H1 (cell line): ENCODE results near the gene C17orf113. TPM values are rescaled to one million over a fixed set of nuclear protein-coding genes. Genes with fewer than 3 reads are reported as not detected.

ENCODE experiments used
- CTCF ChIA-PET: fragments of 300-600 bp; sonication (Branson Sonifier 250); formaldehyde crosslinking; loops from one replicate; lab custom pipeline; 2021; ENCODE audit not compliant: partially characterized antibody; lab: Charles Lee
- POLR2A ChIA-PET: fragments of 300-600 bp; sonication (Branson Sonifier 250); formaldehyde crosslinking; loops from one replicate; lab custom pipeline; 2021; ENCODE audit warnings: inconsistent platforms; ENCODE audit not compliant: partially characterized antibody; lab: Charles Lee
- DNase-seq, 2 experiments: peaks; one replicate each; pipeline versions ENCODE4 v3.0.0 to v3.0.0-alpha.2; 2010 to 2022; ENCODE audit warnings: low spot score in 2 of 2, low read depth in 1 of 2, mixed read lengths in 1 of 2
- FAIRE-seq: peaks from 2 replicates; lab custom pipeline; 2011; peaks lifted over from hg19 to GRCh38; lab: Jason Lieb, UNC
- H2AFZ ChIP-seq: 2 replicates; pipeline ENCODE4 v1.8.1; 2012; ENCODE audit warnings: low read length, inconsistent platforms
- H2AK5ac ChIP-seq: 2 replicates; pipeline ENCODE4 v1.6.1; 2013; ENCODE audit warnings: low read depth, low read length
- H2BK120ac ChIP-seq: replicated peaks from 2 replicates; pipeline ENCODE3; 2013; ENCODE audit warnings: low read depth, low read length, inconsistent platforms
- H2BK12ac ChIP-seq: 2 replicates; pipeline ENCODE4 v1.6.1; 2013; ENCODE audit warnings: low read depth, low read length
- H2BK15ac ChIP-seq: 2 replicates; pipeline ENCODE4 v1.6.1; 2013; ENCODE audit warnings: low read length
- H2BK20ac ChIP-seq: 2 replicates; pipeline ENCODE4 v1.6.1; 2013; ENCODE audit warnings: low read length
- H2BK5ac ChIP-seq: 2 replicates; pipeline ENCODE4 v1.6.1; 2013; ENCODE audit warnings: low read depth, low read length
- H3K14ac ChIP-seq: 2 replicates; pipeline ENCODE4 v1.6.1; 2013; ENCODE audit warnings: inconsistent platforms; ENCODE audit not compliant: insufficient read length
- H3K18ac ChIP-seq: 2 replicates; pipeline ENCODE4 v1.6.1; 2013; ENCODE audit warnings: low read length; ENCODE audit errors: extremely low read depth
- H3K23ac ChIP-seq: 2 replicates; pipeline ENCODE4 v1.6.1; 2013; ENCODE audit warnings: inconsistent platforms; ENCODE audit not compliant: insufficient read length
- H3K23me2 ChIP-seq: 2 replicates; pipeline ENCODE4 v1.6.1; 2013; ENCODE audit warnings: low read depth, low read length
- H3K27ac ChIP-seq: 2 replicates; pipeline ENCODE4 v1.6.1; 2011; ENCODE audit warnings: low read depth, low read length, inconsistent platforms
- H3K27me3 ChIP-seq, 4 experiments: replicated peaks in 1 of 4; 1 replicate in 1 of 4; 2 replicates in 3 of 4; pipeline versions ENCODE4 v1.6.1 to v1.8.1; 2011 to 2013; ENCODE audit warnings: low read length in 3 of 4, mild to moderate bottlenecking in 3 of 4, inconsistent platforms in 2 of 4, mixed read lengths in 2 of 4, moderate library complexity in 1 of 4; ENCODE audit not compliant: control insufficient read depth in 3 of 4, insufficient read depth in 3 of 4; ENCODE audit errors: extremely low read depth in 1 of 4
- H3K36me3 ChIP-seq, 4 experiments: 2 replicates each; pipeline versions ENCODE4 v1.6.1 to v1.8.1; 2011 to 2013; ENCODE audit warnings: mild to moderate bottlenecking in 4 of 4, low read length in 3 of 4, moderate library complexity in 2 of 4, control low read depth in 1 of 4, inconsistent platforms in 1 of 4; ENCODE audit not compliant: insufficient read depth in 4 of 4, control insufficient read depth in 2 of 4
- H3K4ac ChIP-seq: replicated peaks from 2 replicates; pipeline ENCODE3; 2013; ENCODE audit warnings: low read length, low read depth, mixed read lengths, inconsistent platforms; ENCODE audit not compliant: insufficient read length
- H3K4me1 ChIP-seq, 4 experiments: replicated peaks in 1 of 4; 1 replicate in 1 of 4; 2 replicates in 3 of 4; pipeline versions ENCODE4 v1.6.1 to v1.8.1; 2011 to 2013; ENCODE audit warnings: low read length in 3 of 4, inconsistent platforms in 2 of 4, mixed read lengths in 1 of 4; ENCODE audit not compliant: insufficient read depth in 4 of 4, control insufficient read depth in 3 of 4
- H3K4me2 ChIP-seq, 2 experiments: 2 replicates each; pipeline versions ENCODE4 v1.6.1 to v1.8.1; 2011 to 2013; ENCODE audit warnings: low read depth in 2 of 2, low read length in 2 of 2, control low read depth in 1 of 2, inconsistent platforms in 1 of 2, mild to moderate bottlenecking in 1 of 2; ENCODE audit not compliant: insufficient read depth in 1 of 2
- H3K4me3 ChIP-seq, 4 experiments: fragments of 200-600, 300-600 bp in 1 of 4; sonication (generic), shearing (Covaris generic), sonication (Bioruptor Twin) in 1 of 4; 2 replicates each; pipeline versions ENCODE4 v1.5.1 to v1.8.1; 2011 to 2016; ENCODE audit warnings: low read length in 4 of 4, low read depth in 3 of 4, control low read depth in 2 of 4, inconsistent platforms in 2 of 4, mild to moderate bottlenecking in 2 of 4, mixed read lengths in 1 of 4, moderate library complexity in 1 of 4; ENCODE audit not compliant: insufficient read depth in 2 of 4; ENCODE audit errors: extremely low read depth in 1 of 4
- H3K56ac ChIP-seq: replicated peaks from 2 replicates; pipeline ENCODE3; 2013; ENCODE audit warnings: low read depth, mild to moderate bottlenecking, mixed read lengths, low read length, inconsistent platforms; ENCODE audit not compliant: insufficient read length
- H3K79me1 ChIP-seq: 2 replicates; pipeline ENCODE4 v1.6.1; 2013; ENCODE audit warnings: low read depth, low read length, control low read depth
- H3K79me2 ChIP-seq, 2 experiments: 2 replicates each; pipeline versions ENCODE4 v1.6.1 to v1.8.1; 2012 to 2013; ENCODE audit warnings: low read length in 2 of 2, mild to moderate bottlenecking in 2 of 2, inconsistent platforms in 1 of 2; ENCODE audit not compliant: insufficient read depth in 2 of 2, control insufficient read depth in 1 of 2
- H3K9ac ChIP-seq, 4 experiments: replicated peaks in 1 of 4; 1 replicate in 1 of 4; 2 replicates in 3 of 4; pipeline versions ENCODE4 v1.6.1 to v1.8.1; 2011 to 2013; ENCODE audit warnings: low read depth in 3 of 4, low read length in 3 of 4, control low read depth in 2 of 4, mild to moderate bottlenecking in 2 of 4, moderate library complexity in 2 of 4, inconsistent platforms in 1 of 4; ENCODE audit errors: extremely low read depth in 1 of 4
- H3K9me3 ChIP-seq, 2 experiments: 2 replicates each; pipeline versions ENCODE4 v1.6.1 to v1.8.1; 2012 to 2013; ENCODE audit warnings: mild to moderate bottlenecking in 2 of 2, moderate library complexity in 2 of 2, control low read depth in 1 of 2, inconsistent platforms in 1 of 2, low read depth in 1 of 2, low read length in 1 of 2, mixed read lengths in 1 of 2; ENCODE audit not compliant: insufficient read depth in 2 of 2
- H4K20me1 ChIP-seq, 2 experiments: replicated peaks in 1 of 2; 2 replicates each; pipeline versions ENCODE3 to v1.8.1; 2011 to 2013; ENCODE audit warnings: inconsistent platforms in 2 of 2, low read length in 2 of 2, mild to moderate bottlenecking in 1 of 2; ENCODE audit not compliant: insufficient read depth in 2 of 2, control insufficient read depth in 1 of 2
- H4K5ac ChIP-seq: 2 replicates; pipeline ENCODE4 v1.6.1; 2013; ENCODE audit warnings: low read length, low read depth, mixed read lengths, inconsistent platforms; ENCODE audit not compliant: insufficient read length
- H4K8ac ChIP-seq: 2 replicates; pipeline ENCODE4 v1.8.0; 2013; ENCODE audit warnings: mild to moderate bottlenecking, moderate library complexity, low read length, inconsistent platforms; ENCODE audit not compliant: insufficient read depth; ENCODE audit errors: extremely low read depth
- H4K91ac ChIP-seq: replicated peaks from 2 replicates; pipeline ENCODE3; 2013; ENCODE audit warnings: low read length, mixed read lengths, inconsistent platforms; ENCODE audit not compliant: insufficient read length
- CREB1 ChIP-seq: IDR thresholded peaks from 2 replicates; pipeline ENCODE4 v1.6.1; 2012; ENCODE audit warnings: inconsistent platforms
- HDAC6 ChIP-seq: IDR thresholded peaks from one replicate; pipeline ENCODE4 v1.7.1; 2012; ENCODE audit warnings: low read depth, mild to moderate bottlenecking, inconsistent platforms, low read length, moderate library complexity
- JUND ChIP-seq: IDR thresholded peaks from 2 replicates; pipeline ENCODE4 v1.6.1; 2011; ENCODE audit warnings: mild to moderate bottlenecking, improper control_type of control experiment, low read length
- KDM4A ChIP-seq: IDR thresholded peaks from one replicate; pipeline ENCODE4 v1.7.1; 2012; ENCODE audit warnings: low read depth, mild to moderate bottlenecking, moderate library complexity, low read length, inconsistent platforms; ENCODE audit not compliant: severe bottlenecking
- NRF1 ChIP-seq: IDR thresholded peaks from 2 replicates; pipeline ENCODE4 v1.6.1; 2011; ENCODE audit warnings: mild to moderate bottlenecking, low read depth, low read length, improper control_type of control experiment
- RAD21 ChIP-seq, 2 experiments: IDR thresholded peaks in 1 of 2; conservative IDR thresholded peaks in 1 of 2; 2 replicates each; pipeline ENCODE4 v1.6.1; 2011; ENCODE audit warnings: low read depth in 2 of 2, low read length in 2 of 2, improper control_type of control experiment in 1 of 2, inconsistent platforms in 1 of 2, mild to moderate bottlenecking in 1 of 2, moderate library complexity in 1 of 2
- SIRT6 ChIP-seq: IDR thresholded peaks from one replicate; pipeline ENCODE4 v1.7.1; 2012; ENCODE audit warnings: low read length, inconsistent platforms
- SIX5 ChIP-seq: IDR thresholded peaks from 2 replicates; pipeline ENCODE4 v1.6.1; 2011; ENCODE audit warnings: mild to moderate bottlenecking, low read depth, low read length
- WGBS, 2 experiments: shearing (Covaris generic) in 1 of 2; methylation state at CpG; one replicate each; pipeline versions ENCODE4 v1.1.6 to v1.1.7; 2013 to 2015; ENCODE audit warnings: low lambda C conversion rate in 2 of 2, mixed read lengths in 2 of 2, inconsistent platforms in 1 of 2, low coverage in 1 of 2, missing lambda C conversion rate in 1 of 2; ENCODE audit not compliant: insufficient replicate concordance in 2 of 2, insufficient coverage in 1 of 2, insufficient read length in 1 of 2; ENCODE audit errors: extremely low coverage in 1 of 2, missing lambda C conversion rate in 1 of 2; 5-methylcytosine and 5-hydroxymethylcytosine counted together
- polyA plus RNA-seq, 7 experiments: library from polyadenylated mRNA; depleted of rRNA in 3 of 7; stranded (reverse) in 5 of 7; unstranded in 2 of 7; fragments of >200 nt in 5 of 7; fragments of 200-250 nt in 2 of 7; gene quantifications; 1 replicate in 5 of 7; 2 replicates in 1 of 7; 4 replicates in 1 of 7; pipeline versions ENCODE4 v1.2.1 to v1.2.3, GENCODE V29; 2011 to 2013; ENCODE audit warnings: missing spikeins in 2 of 7, mixed read lengths in 2 of 7
- total RNA-seq: library from RNA; stranded (reverse); fragmentation: NEBNext Ultra II Directional; extraction: Animal tissue kit (Norgen Biotek cat#: 25700); gene quantifications from 2 replicates; pipeline ENCODE4 v1.2.1, GENCODE V29; 2021
- TF ChIP-seq, protein P1 (sequence below), 3 experiments: IDR thresholded peaks; 1 replicate in 2 of 3; 2 replicates in 1 of 3; pipeline versions ENCODE4 v1.5.1 to v1.6.1; 2011; ENCODE audit warnings: low read length in 3 of 3, mild to moderate bottlenecking in 3 of 3, inconsistent platforms in 2 of 3, low read depth in 1 of 3, moderate library complexity in 1 of 3; ENCODE audit not compliant: insufficient read depth in 1 of 3; ENCODE audit errors: control extremely low read depth in 1 of 3

The C17orf113 gene
- total and polyA plus RNA-seq, 2 of the 8 experiments (the other 6 are each of a cell fraction or from before 2014, with no cell fraction given), result 1.0 to 1.4 TPM

DNA sequence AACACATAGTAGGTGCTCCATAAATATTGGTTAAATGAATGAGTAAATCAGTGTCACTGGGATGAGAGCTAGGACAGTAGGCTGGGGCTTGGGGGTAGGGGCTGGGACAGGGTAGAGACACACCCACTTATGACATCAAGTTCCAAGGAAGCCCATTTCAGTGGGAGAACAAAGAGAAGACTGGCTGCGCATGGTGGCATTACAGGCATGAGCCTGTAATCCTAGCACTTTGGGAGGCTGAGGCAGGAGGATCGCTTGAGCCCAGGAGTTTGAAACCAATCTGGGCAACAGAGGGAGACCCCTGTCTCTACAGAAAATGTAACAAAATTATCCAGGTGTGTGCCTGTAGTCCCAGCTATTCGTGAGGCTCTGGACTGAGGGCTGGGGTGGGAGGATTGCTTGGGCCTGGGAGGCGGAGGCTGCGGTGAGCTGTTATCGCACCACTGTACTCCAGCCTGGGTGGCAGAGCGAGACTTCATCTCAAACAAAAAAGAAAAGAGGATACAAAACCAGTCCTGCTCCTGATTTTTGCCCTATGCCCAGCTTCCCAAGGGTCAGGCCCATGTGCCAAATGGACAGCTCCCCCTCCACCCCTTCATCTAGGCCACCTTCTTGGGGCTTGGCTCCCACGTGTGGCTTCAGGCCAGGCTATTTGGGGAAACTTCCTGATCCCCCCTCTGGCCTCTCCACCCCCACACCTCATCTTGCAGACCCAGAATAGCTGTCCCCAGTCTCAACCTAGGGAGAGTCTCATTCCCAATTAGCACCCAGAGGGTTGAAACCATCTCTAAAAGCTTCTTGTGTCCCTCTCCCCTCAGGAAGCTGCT is 40.8 kb upstream of the C17orf113 start:
- Histone ChIP-seq H2BK12ac (0 out of 2 replicates have a peak overlapping the region, but pooled peaks have one; percentile 50), H3K27me3 (peaks cover 0 to 1% (median under 1%) of the 10 kb centered on the region in 4 experiments; a peak in 2 of 7 replicates), H4K20me1 (no peaks in the 10 kb centered on the region), H3K14ac (no peak overlapping the region), H4K8ac (no peak overlapping the region; the same call in 1 of the 2 replicates), H4K91ac (no peak overlapping the region), H3K27ac (no peak overlapping the region), H3K79me1 (no peaks in the 10 kb centered on the region; the same call in 1 of the 2 replicates), H3K23ac (no peak overlapping the region), H3K4me1 (peaks cover 0 to 2% (median under 1%) of the 10 kb centered on the region in 4 experiments; a peak in 3 of 7 replicates), H3K4me2 (no peak overlapping the region), H2BK5ac (no peak overlapping the region), H3K23me2 (no peaks in the 10 kb centered on the region), H3K4me3 (no peak overlapping the region), H2AK5ac (no peak overlapping the region), H2BK15ac (no peak overlapping the region), H4K5ac (no peak overlapping the region), H3K18ac (no peak overlapping the region), H3K9ac (no peak overlapping the region), H2AFZ (no peak overlapping the region), H2BK20ac (no peak overlapping the region), H3K9me3 (no peaks in the 10 kb centered on the region), H2BK120ac (no peak overlapping the region), H3K79me2 (no peaks in the 10 kb centered on the region), H3K4ac (no peak overlapping the region), H3K36me3 (no peaks in the 10 kb centered on the region), H3K56ac (no peak overlapping the region)
- FAIRE-seq, result no peak
- DNase-seq, result no peak
- ChIA-PET POLR2A (interaction anchor here (0.5 to 2.0 kb wide), 5 partner anchors 9 to 147 kb away, joined by 3 to 9 read pairs (median 4); partner anchors contain the start of gene DNAJC7), CTCF (interaction anchor here (0.8 to 39.4 kb wide), 12 partner anchors 9 to 127 kb away, joined by 3 to 1084 read pairs (median 4); partner anchors contain the start of genes DHX58, DNAJC7, HSPB9 and KAT2A)
- no peak for TF ChIP-seq SIX5
- no peak for TF ChIP-seq JUND
- no peak for TF ChIP-seq NRF1
- TF ChIP-seq CREB1, result no peak
- TF ChIP-seq RAD21 (IDR thresholded peaks at IDR 0.05 in 1 of 2, conservative IDR thresholded peaks at IDR 0.05 in 1 of 2; ENCODE audit: low read depth in 2 of 2, low read length in 2 of 2), result no peak
- no peak for TF ChIP-seq SIRT6
- TF ChIP-seq, protein P1, sequence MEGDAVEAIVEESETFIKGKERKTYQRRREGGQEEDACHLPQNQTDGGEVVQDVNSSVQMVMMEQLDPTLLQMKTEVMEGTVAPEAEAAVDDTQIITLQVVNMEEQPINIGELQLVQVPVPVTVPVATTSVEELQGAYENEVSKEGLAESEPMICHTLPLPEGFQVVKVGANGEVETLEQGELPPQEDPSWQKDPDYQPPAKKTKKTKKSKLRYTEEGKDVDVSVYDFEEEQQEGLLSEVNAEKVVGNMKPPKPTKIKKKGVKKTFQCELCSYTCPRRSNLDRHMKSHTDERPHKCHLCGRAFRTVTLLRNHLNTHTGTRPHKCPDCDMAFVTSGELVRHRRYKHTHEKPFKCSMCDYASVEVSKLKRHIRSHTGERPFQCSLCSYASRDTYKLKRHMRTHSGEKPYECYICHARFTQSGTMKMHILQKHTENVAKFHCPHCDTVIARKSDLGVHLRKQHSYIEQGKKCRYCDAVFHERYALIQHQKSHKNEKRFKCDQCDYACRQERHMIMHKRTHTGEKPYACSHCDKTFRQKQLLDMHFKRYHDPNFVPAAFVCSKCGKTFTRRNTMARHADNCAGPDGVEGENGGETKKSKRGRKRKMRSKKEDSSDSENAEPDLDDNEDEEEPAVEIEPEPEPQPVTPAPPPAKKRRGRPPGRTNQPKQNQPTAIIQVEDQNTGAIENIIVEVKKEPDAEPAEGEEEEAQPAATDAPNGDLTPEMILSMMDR (IDR thresholded peaks at IDR 0.05; ENCODE audit: control extremely low read depth in 1 of 3, insufficient read depth in 1 of 3, low read depth in 1 of 3, low read length in 3 of 3), result no peak
- TF ChIP-seq HDAC6, result no peak
- no peak for TF ChIP-seq KDM4A
- WGBS, 2 experiments, result 92% methylated on average over 8 of the region's 8 CpGs; no CpG with 5 or more reads in 1 of the 2 experiments
